Spleen (tissue), 11 donors: ENCODE results near the gene TPM2. TPM values are rescaled to one million over a fixed set of nuclear protein-coding genes. Genes with fewer than 3 reads are reported as not detected.

Source experiments
- DNase-seq: peaks from one replicate; pipeline ENCODE4 v3.0.0-alpha.2; 2020
- H3K27ac ChIP-seq, 8 donors: fragments of 200-600 bp; sonication (generic) in 7 of 8; 1 replicate in 4 of 8; 2 replicates in 4 of 8; pipeline versions ENCODE4 v1.5.0 to v1.8.0; 2016 to 2021; ENCODE audit warnings: inconsistent platforms in 4 of 8, mild to moderate bottlenecking in 4 of 8, moderate library complexity in 1 of 8
- H3K27me3 ChIP-seq, 7 donors: fragments of 200-600 bp; sonication (generic) in 6 of 7; replicated peaks in 1 of 7; 1 replicate in 4 of 7; 2 replicates in 3 of 7; pipeline versions ENCODE4 v1.5.0 to v1.8.0; 2016 to 2021; ENCODE audit warnings: inconsistent platforms in 3 of 7, mild to moderate bottlenecking in 1 of 7
- H3K36me3 ChIP-seq, 6 donors: fragments of 200-600 bp; sonication (generic) in 5 of 6; 1 replicate in 4 of 6; 2 replicates in 2 of 6; pipeline versions ENCODE4 v1.5.0 to v1.8.0; 2016 to 2021; ENCODE audit warnings: inconsistent platforms in 2 of 6
- H3K4me1 ChIP-seq, 6 donors: fragments of 200-600 bp; sonication (generic) in 5 of 6; 1 replicate in 3 of 6; 2 replicates in 3 of 6; pipeline versions ENCODE4 v1.5.0 to v1.8.0; 2016 to 2021; ENCODE audit warnings: inconsistent platforms in 3 of 6
- H3K4me3 ChIP-seq, 8 donors: fragments of 200-600 bp; sonication (generic) in 7 of 8; 1 replicate in 4 of 8; 2 replicates in 4 of 8; pipeline versions ENCODE4 v1.5.0 to v1.8.0; 2016 to 2021; ENCODE audit warnings: inconsistent platforms in 4 of 8, mild to moderate bottlenecking in 4 of 8, moderate library complexity in 2 of 8
- H3K9me3 ChIP-seq, 8 donors: fragments of 200-600 bp; sonication (generic) in 7 of 8; 1 replicate in 4 of 8; 2 replicates in 4 of 8; pipeline versions ENCODE4 v1.5.0 to v1.8.0; 2016 to 2021; ENCODE audit warnings: inconsistent platforms in 4 of 8
- POLR2A ChIP-seq, 3 donors: fragments of 450-650 bp; IDR thresholded peaks; one replicate each; pipeline ENCODE4 v1.5.1; 2017; ENCODE audit warnings: antibody characterized with exemption in 3 of 3, mild to moderate bottlenecking in 1 of 3
- POLR2AphosphoS5 ChIP-seq, 3 donors: sonication (generic); formaldehyde crosslinking; IDR thresholded peaks; one replicate each; pipeline ENCODE4 v1.5.1; 2017; ENCODE audit warnings: antibody characterized with exemption in 3 of 3
- WGBS, 5 donors: extraction: QIAGEN DNeasy Blood & Tissue Kit in 3 of 5; methylation state at CpG; one replicate each; pipeline versions ENCODE4 v1.1.5 to v1.1.7; 2013 to 2018; 5-methylcytosine and 5-hydroxymethylcytosine counted together
- intact Hi-C: fragments of 100-400 bp; cut with DNase I; formaldehyde crosslinking; loops from one replicate; pipeline ENCODE4 v1.15.0; 2023; ENCODE audit warnings: low total_unique reads
- polyA plus RNA-seq, 3 donors: library from polyadenylated mRNA; stranded (reverse); fragments of 200-250 nt; gene quantifications; one replicate each; pipeline ENCODE4 v1.2.1, GENCODE V29; 2013
- total RNA-seq, 7 donors: library from RNA; depleted of rRNA in 3 of 7; stranded (reverse); fragments of >200 nt in 3 of 7; fragmentation: NEBNext Ultra II Directional in 4 of 7; extraction: Animal tissue kit (Norgen Biotek cat#: 25700) in 4 of 7; gene quantifications; one replicate each; pipeline versions ENCODE4 v1.1.0 to v1.2.1, GENCODE V29; 2016 to 2021
- TF ChIP-seq, protein P1 (sequence below), 11 experiments: fragments of 200-600 bp in 7 of 11; fragments of 450-650 bp in 4 of 11; sonication (generic) in 4 of 11; IDR thresholded peaks in 8 of 11; conservative IDR thresholded peaks in 3 of 11; 1 replicate in 7 of 11; 2 replicates in 4 of 11; pipeline versions ENCODE4 v1.4.0 to v1.8.0; 2016 to 2021; ENCODE audit warnings: antibody characterized with exemption in 11 of 11, inconsistent platforms in 4 of 11, mild to moderate bottlenecking in 1 of 11
- donor health status: healthy with polysubstance abuse.
- donor health status: DM: no; HTN: no; CAD: no; lungs with moderate emphysema.
- donor health status: DM: no; HTN: no; CAD: no.
- donor health status: Bipolar disorder and iron deficiency.
- donor health status: healthy.
- donor health status: DM: no; HTN: no; CAD: no.
- donor health status: DM: yes; HTN: yes; CAD: no.

The TPM2 gene
- total and polyA plus RNA-seq, 10 donors, result 43.1 to 237 (median 119) TPM

DNA sequence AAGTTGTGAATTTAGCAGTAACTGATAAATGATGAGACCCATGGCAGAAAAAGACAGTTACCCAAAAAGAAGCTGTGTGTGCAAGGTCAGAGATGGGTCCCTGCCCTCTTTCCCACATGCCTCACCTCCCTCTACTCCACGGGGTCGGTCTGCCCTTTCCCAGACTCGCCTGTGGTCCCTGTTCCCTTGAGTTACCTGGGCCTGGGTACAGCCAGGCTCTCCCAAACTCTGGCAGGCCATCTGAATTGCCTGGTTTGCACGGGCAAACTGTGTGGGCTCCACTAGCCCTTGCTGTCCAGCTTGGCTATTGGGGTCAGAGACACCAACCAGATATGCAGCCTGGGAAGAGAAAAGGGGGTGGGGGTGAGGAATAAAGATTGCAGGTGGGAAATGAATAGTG, 18.4 kb upstream of the TPM2 start:
- 96 to 99% (median 97%) methylated on average over 4 of the region's 4 CpGs for WGBS, 5 donors
- no peaks in the 10 kb centered on the region for H3K27me3 ChIP-seq

DNA sequence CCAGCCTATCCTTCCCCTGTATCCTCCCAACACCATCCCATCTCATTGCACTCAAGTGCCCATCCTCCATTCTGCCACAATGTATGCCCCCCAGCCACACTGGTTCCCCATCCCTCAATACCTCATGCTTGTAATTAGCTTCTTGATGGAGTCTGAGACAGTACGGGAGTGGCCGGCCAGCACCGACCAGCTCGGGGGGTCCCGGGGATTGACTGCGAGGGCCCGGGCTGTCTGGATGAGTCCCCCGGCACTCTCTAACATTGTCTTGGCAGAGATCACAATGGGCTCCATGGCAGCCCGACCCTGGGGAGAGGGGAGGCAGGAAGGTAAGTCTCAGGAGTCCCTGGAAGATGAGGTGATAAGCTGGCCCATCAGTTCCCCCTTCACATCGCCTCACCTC, 17.2 kb upstream of the TPM2 start:
- H3K27ac ChIP-seq, result peak overlapping the region in 3 of 8 donors; percentile 56 to 72 (median 61)
- peaks cover 42 to 100% (median 100%) of the 10 kb centered on the region in 6 donors for H3K36me3 ChIP-seq
- TF ChIP-seq POLR2AphosphoS5 (IDR thresholded peaks at IDR 0.05), result peak in 2 of 3 donors; percentile 32 to 69
- TF ChIP-seq, protein P1, sequence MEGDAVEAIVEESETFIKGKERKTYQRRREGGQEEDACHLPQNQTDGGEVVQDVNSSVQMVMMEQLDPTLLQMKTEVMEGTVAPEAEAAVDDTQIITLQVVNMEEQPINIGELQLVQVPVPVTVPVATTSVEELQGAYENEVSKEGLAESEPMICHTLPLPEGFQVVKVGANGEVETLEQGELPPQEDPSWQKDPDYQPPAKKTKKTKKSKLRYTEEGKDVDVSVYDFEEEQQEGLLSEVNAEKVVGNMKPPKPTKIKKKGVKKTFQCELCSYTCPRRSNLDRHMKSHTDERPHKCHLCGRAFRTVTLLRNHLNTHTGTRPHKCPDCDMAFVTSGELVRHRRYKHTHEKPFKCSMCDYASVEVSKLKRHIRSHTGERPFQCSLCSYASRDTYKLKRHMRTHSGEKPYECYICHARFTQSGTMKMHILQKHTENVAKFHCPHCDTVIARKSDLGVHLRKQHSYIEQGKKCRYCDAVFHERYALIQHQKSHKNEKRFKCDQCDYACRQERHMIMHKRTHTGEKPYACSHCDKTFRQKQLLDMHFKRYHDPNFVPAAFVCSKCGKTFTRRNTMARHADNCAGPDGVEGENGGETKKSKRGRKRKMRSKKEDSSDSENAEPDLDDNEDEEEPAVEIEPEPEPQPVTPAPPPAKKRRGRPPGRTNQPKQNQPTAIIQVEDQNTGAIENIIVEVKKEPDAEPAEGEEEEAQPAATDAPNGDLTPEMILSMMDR (IDR thresholded peaks at IDR 0.05 in 8 of 11, conservative IDR thresholded peaks at IDR 0.05 in 3 of 11), result no peak
- peaks cover 0 to 30% (median 11%) of the 10 kb centered on the region in 6 donors for H3K4me1 ChIP-seq
- 84 to 97% (median 93%) methylated on average over 10 of the region's 10 CpGs for WGBS, 5 donors
- no peak for DNase-seq
- H3K27me3 ChIP-seq, result no peaks in the 10 kb centered on the region
- H3K4me3 ChIP-seq, result no peak overlapping the region
- H3K9me3 ChIP-seq, result no peaks in the 10 kb centered on the region
- intact Hi-C loops, result no loop called here

More for the DNA sequence above, 18.4 kb upstream of the TPM2 start:
- TF ChIP-seq, protein P1 (IDR thresholded peaks at IDR 0.05 in 8 of 11, conservative IDR thresholded peaks at IDR 0.05 in 3 of 11), result no peak
- TF ChIP-seq POLR2AphosphoS5 (IDR thresholded peaks at IDR 0.05) (no peak), POLR2A (IDR thresholded peaks at IDR 0.05) (no peak)
- Histone ChIP-seq H3K4me1 (peaks cover 0 to 30% (median 11%) of the 10 kb centered on the region in 6 donors), H3K4me3 (no peak overlapping the region), H3K9me3 (no peaks in the 10 kb centered on the region), H3K27ac (no peak overlapping the region), H3K36me3 (peaks cover 37 to 100% (median 100%) of the 10 kb centered on the region in 6 donors)
- DNase-seq, result no peak
- intact Hi-C loops, result no loop called here

GRCh38 chr9:35705836-35706430, 16.2 kb upstream of the TPM2 start:
- DNase-seq, result no peak
- intact Hi-C loops, result no loop called here
- Histone ChIP-seq H3K4me1 (peaks cover 0 to 33% (median 11%) of the 10 kb centered on the region in 6 donors), H3K4me3 (no peak overlapping the region), H3K9me3 (no peaks in the 10 kb centered on the region), H3K27me3 (no peaks in the 10 kb centered on the region), H3K27ac (peak overlapping the region in 7 of 8 donors; percentile 17 to 72 (median 56)), H3K36me3 (peaks cover 47 to 100% (median 100%) of the 10 kb centered on the region in 6 donors)
- peak in 1 of 3 donors; percentile 56 for TF ChIP-seq POLR2AphosphoS5 (IDR thresholded peaks at IDR 0.05)
- no peak for TF ChIP-seq POLR2A (IDR thresholded peaks at IDR 0.05)
- WGBS, 5 donors, result 92 to 97% (median 95%) methylated on average over 7 of the region's 7 CpGs

- H3K4me1 ChIP-seq, result peaks cover 0 to 38% (median 11%) of the 10 kb centered on the region in 6 donors
- intact Hi-C loops, result no loop called here
- peak overlapping the region; percentile 17 to 72 (median 54) for H3K27ac ChIP-seq
- TF ChIP-seq POLR2A (IDR thresholded peaks at IDR 0.05) (no peak), POLR2AphosphoS5 (IDR thresholded peaks at IDR 0.05) (no peak)
- TF ChIP-seq, protein P1 (IDR thresholded peaks at IDR 0.05 in 8 of 11, conservative IDR thresholded peaks at IDR 0.05 in 3 of 11), result no peak
- H3K27me3 ChIP-seq, result no peaks in the 10 kb centered on the region
- 76 to 93% (median 87%) methylated on average over 8 of the region's 8 CpGs for WGBS, 5 donors
- no peak overlapping the region for H3K4me3 ChIP-seq
- H3K36me3 ChIP-seq, result peaks cover 47 to 100% (median 100%) of the 10 kb centered on the region in 6 donors
- H3K9me3 ChIP-seq, result no peaks in the 10 kb centered on the region
- no peak for DNase-seq
Observed at GRCh38 chr9:35705372-35705771, 15.6 kb upstream of the TPM2 start.
